Activated CD4-positive, alpha-beta T cell treated with anti-CD3 and anti-CD28 coated beads for 24 hours (primary cell): ENCODE results near the gene DAD1.
"Not testable (repeated sequence)": the region's sequence is repeated elsewhere in the genome, so short reads cannot be mapped to it uniquely, and the experiment has no call there.

Experiments used
- DNase-seq, 2 donors: peaks; one replicate each; pipeline ENCODE4 v3.0.0-alpha.2; 2020; ENCODE audit warnings: low read depth in 2 of 2

DAD1 gene

DNA sequence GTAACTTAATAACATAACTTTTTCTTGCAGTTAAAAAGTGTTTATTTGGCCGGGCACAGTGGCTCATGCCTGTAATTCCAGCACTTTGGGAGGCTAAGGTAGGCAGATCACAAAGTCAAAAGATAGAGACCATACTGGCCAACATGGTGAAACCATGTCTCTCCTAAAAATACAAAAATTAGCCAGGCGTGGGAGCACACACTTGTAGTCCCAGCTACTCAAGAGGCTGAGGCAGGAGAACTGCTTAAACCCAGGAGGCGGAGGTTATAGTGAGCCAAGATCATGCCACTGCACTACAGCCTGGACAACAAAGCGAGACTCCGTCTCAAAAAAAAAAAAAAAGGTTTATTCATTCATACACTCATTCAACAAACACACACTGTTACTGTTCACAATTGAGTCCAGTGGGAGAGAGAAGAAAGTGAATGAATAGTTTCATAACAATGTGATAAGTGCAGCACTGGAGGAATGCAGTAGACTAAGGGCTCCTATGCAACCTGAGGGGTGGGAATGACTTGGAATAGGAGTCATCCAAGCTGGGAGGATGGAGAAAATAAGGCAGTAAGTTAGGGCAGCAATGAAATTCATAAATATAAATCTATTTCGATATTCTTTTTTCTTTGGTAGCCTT is 19.8 kb downstream of the DAD1 start:
- DNase-seq: no peak

DNA sequence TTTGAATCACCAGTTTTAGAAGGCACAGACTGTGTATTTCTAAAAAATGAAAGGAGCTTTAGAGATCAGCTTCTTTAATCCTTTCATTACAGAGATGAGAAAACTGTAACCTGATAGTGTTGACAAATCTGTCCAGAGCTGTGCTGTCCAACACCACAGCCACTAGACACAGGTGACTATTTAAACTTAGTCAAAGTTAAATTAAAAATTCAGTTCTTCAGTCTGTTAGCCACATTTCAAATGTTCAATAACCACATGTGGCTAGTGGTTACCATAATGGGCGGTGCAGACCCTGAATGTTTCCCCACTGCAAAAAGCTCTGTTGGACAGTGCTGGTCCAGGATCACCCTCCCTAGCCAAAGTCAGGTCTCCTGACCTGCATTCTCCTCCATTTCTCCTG is 21.6 kb downstream of the DAD1 start:
- no peak for DNase-seq

DNA sequence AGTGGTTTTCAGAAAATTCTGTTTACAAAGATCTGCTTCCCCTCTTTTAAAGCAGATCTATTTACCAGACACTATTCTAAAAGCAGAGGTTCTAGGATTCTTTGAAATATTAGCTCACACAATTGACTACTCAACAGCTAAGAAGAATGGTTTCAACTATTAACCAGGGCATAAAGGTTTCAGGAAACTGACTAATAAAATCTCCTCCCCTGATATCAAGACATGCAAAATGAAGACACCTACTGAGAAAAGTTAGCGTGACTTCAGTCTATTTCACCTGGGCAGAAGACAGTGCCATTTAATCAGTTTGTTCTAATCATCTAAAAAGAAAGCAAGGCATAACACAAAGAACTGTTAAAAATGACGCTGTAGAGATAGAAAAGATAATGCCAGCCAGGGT is 22.2 kb downstream of the DAD1 start:
- DNase-seq: no peak

DNA sequence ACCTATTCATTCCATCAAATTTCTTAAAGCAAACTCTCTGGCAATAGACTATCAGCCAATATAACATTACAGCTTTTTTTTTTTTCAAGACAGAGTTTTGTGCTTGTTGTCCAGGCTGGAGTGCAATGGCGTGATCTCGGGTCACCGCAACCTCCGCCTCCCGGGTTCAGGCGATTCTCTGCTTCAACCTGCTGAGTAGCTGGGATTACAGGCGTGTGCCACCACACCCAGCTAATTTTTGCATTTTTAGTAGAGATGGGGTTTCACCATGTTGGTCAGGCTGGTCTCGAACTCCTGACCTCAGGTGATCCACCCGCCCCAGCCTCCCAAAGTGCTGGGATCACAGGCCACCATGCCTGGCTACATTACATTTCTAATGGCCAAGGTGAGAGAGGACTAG is 22.8 kb downstream of the DAD1 start:
- DNase-seq: not testable (repeated sequence)

DNA sequence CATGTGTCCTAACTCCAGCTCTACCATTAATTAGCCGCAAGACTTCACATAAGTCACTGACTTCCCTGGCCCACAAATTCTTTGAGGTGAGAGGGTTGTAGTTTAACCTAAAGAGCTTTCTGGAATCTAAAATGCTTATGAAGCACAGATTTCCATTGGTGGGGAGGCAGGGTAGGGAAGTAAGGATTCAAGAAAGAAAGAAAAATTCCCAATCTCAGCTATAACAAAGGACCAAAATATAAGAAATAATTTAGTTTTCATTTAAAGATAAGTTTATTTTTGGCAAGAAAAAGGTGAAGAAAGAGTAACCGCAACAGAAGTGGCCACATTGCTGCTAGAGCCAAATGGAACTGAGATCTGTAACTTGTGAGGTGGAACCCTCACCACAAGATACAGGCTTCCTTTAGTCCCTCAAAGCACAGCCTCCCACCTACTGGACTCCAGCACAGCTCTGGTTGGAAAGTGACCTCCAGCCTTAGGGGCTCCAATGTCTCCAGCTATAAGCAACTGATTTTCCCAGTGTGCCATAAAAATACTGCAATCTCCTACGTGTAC is 23.6 kb downstream of the DAD1 start:
- no peak for DNase-seq

DNA sequence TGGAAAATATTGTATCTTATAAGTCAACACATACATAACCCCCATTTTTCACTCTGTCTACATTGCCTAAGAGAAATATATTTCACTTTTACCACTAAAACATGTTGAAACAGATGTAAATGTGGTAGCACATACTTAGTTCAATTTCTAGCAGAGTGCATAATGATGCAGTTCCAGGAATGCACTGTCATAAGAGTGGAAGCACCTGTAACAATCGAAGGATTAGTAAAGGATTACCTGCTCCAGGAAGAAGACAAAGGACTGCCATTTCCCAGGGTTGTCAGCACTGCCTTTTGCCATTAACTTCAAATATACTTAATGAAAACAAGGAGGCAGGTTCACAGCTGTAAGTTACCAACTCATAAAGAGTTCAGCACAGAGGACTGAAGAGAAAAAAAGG is 24.6 kb downstream of the DAD1 start:
- no peak for DNase-seq

DNA sequence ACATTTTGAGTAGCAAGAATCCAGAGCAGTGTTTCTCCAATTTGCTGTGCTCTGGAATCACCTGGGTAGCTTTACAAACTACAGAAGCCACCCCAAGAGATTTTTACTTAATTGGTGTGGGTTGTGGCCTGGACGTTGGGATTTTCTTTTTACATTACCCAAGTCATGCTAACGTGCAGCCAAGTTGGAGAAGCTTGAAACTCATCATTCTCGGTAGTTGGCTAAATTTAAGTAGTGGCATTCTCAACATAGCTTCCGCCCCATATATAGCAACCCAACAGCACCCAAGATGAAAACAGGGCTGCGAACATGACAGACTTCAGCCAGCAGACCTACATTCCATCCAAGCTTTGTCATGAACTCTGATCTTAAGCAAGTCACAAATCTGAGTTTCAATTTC is 25.0 kb downstream of the DAD1 start:
- DNase-seq: no peak

DNA sequence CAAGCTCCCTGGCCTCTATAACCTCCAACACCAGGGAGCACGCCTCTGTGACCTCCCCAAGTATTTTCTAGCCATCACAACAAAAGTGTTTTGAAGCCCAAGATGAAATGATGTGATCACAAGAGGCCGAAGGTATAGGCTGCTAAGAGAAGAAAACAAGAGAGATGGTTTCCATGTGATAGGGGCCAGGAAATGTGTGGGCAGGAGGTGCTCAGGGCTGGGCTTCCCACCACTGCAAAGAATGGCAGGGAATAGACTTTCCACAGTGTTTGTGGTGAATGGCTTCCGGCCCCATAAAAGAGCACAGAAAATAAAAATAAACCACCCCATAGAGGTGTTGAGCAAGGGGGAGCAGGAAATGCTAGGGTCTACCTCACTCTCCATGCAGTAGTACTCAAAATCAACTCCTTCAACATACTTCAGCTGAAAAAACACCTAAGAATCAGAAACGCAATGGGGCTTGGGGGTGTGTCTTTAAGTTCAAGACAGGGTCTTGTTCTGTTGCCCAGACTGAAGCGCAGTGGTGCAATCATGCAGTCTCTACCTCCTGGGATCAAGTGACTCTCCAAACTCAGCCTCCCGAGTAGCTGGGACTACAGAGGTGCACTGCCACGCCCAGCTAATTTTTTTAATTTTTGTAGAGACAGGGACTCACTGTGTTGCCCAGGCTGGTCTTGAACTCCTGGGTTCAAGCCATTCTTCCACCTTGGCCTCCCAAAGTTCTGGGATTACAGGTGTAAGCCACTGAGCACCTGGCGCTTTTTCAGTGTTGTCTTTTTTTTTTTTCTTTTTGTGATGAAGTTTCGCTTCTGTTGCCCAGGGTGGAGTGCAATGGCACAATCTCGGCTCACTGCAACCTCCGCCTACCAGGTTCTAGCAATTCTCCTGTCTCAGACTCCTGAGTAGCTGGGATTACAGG is 27.1 kb downstream of the DAD1 start:
- no peak for DNase-seq

DNA sequence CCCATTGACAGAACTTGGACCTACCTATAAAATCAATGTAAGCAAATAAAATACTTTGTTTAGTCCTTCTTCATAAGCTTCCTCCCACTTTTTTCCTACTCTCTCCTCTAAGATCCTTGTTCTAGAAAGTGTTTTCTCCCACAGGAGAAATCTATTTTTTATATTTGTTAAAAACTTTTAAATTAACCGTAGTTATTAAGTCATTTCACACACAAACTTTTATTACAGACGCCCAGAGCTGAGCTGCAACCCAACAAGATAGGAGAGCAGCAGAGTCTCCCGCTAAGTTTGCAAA is 27.7 kb downstream of the DAD1 start:
- DNase-seq: no peak

DNA sequence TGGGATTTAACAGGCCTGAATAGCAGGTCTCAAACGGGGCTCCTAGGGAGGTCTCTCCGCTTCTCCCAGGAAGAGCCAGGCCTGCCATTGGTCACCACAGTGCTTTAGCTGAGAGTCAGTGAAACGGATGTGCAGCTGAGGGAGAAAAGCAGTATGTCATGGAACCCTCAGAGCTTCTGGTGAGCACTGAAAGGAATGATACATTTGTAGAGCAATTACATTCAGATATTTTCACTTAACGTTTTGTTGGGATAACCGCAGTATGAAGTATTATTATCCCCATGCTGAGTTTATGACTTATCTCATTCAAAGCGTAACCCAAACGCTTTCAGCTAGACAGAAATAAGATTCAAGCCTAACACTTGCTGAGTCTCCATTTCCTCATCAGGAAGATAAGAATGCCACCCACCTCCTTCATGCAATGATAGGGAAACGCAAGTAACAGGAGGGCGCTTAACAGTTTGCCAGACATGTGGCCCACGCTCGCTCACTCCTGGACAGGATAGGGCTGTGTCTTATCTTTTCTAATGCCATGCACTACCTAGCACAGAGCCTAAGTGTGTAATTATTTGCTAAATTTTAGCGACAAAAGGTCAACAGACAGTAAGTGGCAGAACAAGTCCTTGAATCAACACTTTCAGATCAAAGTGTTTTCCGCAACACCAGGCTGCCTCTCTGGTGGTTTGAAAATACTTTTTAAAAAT is 28.2 kb downstream of the DAD1 start:
- no peak for DNase-seq

DNA sequence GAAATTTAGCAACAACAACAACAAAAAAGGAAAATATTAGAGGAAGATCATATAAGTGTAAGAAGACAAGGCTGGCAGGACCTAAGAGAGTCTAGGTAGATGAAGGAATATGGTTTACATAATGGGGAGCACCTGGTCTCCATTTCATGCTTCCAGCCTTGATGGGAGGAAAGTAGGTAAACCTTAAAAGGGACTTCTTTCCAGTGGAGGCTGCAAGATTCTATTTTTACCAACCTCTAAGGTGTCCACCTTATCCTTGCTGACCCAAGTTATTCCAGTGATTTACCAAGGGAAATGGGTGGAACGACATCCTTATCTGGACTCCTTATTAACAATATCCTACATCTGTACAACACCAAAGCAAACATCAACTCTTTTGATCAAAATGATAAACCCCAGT is 30.0 kb downstream of the DAD1 start:
- no peak for DNase-seq

DNA sequence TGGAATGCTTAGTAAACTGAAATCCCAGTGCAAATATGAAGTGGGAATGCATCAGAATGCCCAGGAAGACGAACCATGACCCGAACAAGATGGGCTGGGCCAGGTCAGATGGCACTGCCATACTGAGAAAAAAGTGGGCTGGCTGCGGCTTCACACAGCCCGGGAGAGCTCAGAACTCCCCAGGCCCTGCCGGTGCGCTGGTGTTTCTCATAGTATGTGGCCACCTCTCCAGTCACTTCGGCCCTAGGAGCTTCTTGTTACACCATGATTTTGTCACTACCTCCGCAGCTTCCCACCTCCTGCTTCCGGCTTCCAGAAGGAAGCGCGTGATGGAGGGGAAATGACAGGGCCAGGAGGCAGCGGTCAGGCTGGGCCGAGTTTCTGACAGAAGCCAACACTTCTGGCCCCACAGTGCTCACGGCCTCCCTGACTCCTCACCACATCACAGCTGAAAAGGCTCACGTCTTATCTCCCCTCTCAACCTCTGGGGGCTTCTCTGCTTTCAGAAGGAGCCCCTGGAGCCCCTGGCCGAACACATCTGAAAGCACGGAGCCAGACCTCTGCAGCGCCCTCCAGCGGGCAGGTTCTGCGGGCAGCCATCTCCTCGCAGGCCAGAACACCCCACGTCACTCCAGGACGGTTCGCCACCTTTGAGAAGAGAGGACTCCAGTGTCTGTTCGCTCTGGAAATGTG is 30.7 kb downstream of the DAD1 start:
- peak in 1 of 2 donors; percentile 67 for DNase-seq

DNA sequence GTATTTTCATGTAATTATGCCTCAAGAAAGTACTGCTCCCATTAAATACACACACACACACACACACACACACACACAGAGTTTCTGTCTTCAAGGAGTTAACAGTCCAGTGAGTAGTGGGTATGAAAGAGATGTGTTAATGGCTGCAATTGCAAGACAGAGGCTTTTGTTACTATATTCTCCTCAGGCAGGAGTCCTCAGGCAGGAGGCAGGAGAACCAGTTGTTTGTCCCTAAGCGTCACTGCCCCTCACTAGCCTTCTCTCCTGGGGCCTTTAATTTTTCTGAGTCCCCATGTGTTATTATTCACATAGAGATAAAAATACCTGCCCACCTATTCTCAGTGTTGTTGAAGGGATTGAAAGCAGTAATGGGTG is 31.2 kb downstream of the DAD1 start:
- DNase-seq: no peak

DNA sequence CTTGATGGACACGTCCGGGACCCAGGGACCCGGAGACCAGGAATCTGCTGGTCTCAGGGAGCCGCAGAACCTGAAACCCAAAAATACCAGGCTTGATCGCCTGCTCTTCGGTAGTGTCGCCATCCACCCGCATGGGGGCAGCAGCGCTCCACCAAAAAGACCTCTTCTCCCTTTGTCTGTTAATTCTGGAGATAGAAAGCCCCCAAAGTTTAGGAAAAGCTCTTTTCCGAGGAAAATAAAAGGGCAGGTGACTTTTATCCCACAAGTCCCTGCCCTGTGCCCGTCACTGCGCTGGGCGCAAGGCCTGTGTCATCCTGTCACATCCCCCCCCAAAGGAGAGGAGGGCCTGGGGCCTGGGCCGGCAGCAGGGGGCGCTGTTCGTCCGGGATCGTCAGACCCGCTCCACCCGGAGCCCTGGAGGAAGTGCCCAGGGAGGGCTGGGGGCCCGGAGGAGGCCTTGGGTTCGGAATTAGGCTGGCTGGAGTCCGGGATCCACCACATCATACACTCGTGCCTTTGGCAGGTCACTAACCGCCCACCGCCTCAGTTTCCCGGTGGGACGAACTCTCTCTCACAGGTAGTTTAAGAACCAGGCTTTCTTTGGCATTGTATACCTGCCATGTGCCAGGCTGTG is 31.9 kb downstream of the DAD1 start:
- peak; percentile 91 to 92 for DNase-seq

DNA sequence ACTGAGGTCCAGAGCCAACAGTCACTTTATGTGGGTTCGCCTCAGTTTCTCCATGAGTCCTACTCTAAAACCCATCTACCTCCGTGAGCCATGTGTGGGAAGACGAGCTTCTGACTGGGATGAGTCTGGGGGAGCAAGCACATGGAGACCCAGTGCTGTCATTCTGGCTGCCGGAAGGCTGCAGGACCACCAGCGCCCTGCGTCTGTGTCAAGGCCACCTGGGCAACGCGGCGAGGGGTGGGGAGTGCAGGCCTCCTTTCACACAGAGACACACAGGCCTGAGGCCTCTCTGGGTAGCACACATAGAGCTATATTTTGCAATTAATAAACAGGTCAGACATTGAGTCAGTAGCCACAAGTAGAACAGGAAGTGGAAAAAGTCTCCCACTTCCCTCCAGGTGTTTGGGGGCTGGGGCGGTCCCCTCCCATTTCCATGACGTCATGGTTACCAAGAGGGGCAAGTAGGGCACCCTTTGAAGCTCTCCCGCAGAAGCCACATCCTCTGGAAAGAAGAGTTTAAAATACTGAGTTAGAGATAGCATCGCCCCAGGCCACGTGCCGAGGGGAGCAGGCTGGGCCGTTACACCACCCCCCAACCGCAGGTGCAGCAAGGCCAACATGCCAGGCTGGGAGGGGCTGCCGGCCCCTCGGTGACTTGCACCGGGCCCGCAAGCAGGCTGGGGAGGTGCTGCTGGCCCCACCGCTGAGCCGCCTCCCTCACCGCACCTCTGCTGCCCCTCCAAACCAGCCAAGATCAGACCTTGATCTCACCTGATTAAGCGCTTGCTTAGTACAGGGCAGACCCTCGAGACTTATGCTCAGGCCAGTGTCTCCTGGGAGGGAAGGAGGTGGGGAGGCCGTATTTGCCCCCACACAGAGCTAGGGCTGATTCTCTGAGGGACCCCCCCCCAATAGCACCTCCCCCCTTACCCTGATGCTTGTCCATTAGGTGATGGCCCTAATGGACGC is 32.7 kb downstream of the DAD1 start:
- DNase-seq: peak; percentile 89 to 90

DNA sequence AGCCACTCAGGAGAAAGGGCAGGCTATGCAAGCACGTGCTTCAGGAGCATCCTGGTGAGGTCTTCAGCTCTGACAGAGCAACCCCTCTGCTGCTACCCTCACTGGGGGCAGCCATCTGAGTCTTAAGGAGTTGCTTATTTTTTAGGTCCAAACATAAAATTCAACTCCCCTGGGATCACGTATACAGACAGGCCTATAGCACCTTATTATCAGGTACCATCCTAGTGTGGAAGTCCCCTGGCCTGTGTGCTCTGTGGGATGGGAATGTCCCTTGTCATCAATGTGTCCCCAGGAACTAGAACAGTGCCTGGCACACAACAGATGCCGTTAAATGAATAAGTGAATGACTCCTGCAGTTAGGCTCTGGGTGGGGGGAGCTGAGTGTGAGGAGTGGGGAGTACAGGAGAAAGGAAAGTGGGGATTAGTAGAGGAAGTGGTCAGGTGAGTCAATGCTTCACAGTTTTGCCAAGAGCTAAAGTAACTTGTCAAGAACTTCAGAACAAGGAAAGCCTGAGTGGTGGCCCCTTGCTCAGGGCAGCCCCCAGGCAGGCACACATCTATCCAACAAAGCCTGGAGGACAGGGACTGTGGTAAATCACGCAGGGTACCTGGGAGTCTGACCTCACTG is 33.5 kb downstream of the DAD1 start:
- peak; percentile 57 to 67 for DNase-seq

DNA sequence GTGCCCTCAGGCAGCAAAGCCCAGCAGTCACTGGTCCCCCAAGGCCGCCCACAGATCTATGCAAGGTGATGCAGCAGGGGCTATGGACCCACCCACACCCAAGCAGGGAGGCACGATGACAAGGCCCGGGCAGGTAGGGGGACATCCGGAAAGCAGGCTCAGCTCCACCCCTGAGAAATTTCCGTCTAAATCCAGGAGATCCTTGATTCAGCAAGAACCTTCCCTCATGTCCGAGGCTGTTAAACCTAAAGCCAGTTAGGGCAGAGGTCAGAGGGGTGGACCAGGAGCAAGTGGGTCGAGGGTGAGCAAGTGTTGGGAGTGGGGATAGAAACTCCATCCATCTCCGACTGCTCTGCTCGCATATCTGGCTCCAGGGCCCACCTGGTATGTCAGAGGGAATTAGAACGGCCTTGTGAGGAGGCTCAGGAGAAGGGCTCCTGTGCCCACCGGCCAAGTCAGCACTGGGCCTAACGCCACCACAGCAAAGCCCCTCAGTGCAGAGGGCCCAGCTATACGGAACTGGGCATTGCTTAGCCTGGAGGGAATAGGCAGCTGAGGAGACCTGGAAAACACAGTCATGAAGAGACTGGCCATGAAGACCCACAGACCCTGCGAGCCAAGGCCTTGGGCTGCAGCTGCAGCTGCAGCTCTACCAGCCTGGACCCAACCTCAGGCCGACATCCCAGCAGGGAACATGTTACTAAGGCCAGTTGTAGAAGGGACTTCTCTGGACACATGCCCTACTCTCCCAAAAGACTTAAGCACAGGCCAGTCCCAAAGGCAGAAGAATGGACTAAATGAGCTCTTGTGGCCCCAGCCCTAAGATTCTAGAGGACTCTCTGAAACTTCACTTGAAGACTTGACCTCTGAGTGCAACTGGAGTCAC is 34.3 kb downstream of the DAD1 start:
- DNase-seq: no peak

DNA sequence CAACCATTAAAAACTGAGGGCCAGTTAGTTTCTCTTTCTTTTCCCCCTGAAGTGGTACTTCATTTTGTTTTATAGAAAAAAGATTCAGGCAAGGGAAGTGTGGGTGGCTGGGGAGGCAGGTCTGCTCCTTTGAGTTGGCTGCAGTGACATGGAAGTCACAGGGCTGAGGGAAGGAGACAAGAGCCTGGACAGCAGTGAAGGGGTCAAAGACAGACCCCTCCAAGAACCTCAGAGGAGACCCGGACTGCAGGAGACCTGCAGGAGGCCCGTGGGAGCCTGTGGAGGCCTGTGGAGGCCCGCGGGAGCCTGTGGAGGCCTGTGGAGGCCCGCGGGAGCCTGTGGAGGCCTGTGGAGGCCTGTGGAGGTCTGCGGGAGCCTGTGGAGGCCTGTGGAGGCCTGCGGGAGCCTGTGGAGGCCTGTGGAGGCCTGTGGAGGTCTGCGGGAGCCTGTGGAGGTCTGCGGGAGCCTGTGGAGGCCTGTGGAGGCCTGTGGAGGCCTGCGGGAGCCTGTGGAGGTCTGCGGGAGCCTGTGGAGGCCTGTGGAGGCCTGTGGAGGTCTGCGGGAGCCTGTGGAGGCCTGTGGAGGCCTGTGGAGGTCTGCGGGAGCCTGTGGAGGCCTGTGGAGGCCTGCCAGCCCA is 35.0 kb downstream of the DAD1 start:
- not testable (repeated sequence) for DNase-seq
